ENCODE data around the gene LRRC28.

LRRC28 gene

GRCh38 chr15:99310745-99311144 is 59.5 kb downstream of the LRRC28 start:
- DNase-seq (ENCODE audit: insufficient read length, low spot score): no peak
- FAIRE-seq: no peak
- no peak for TF ChIP-seq POLR2AphosphoS5 (IDR thresholded peaks at IDR 0.05; ENCODE audit: low read depth, low read length)
- TF ChIP-seq POU2F2 (IDR thresholded peaks at IDR 0.05; ENCODE audit: low read depth, low read length): no peak
- TF ChIP-seq PAX5 (IDR thresholded peaks at IDR 0.05; ENCODE audit: insufficient read depth, low read length, severe bottlenecking): no peak
- no peak for TF ChIP-seq SPI1 (IDR thresholded peaks at IDR 0.05; ENCODE audit: low read depth, low read length)
- no peak for TF ChIP-seq POLR2A (IDR thresholded peaks at IDR 0.05; ENCODE audit: low read depth, low read length)
- TF ChIP-seq TAF1 (IDR thresholded peaks at IDR 0.05; ENCODE audit: low read depth, low read length): no peak

DNA sequence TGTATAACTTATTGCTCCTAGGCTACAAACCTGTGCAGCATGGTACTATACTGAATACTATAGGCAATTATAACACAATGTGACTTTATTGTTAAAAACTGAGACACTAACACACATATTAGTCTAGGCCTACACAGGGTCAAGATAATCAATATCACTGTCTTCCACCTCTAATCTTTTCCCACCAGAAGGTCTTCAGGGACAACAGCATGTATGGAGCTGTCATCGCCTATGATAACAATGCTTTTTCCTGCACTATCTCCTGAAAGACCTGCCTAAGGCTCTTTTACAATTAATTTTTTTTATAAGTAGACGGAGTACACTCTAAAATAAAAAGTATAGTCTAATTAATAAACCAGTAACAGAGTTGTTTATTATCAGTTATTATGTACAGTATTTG is 60.9 kb downstream of the LRRC28 start:
- DNase-seq (ENCODE audit: insufficient read length, low spot score) (no peak), FAIRE-seq (no peak)
- TF ChIP-seq TAF1 (IDR thresholded peaks at IDR 0.05; ENCODE audit: low read depth, low read length) (no peak), POLR2AphosphoS5 (IDR thresholded peaks at IDR 0.05; ENCODE audit: low read depth, low read length) (no peak), POU2F2 (IDR thresholded peaks at IDR 0.05; ENCODE audit: low read depth, low read length) (no peak), POLR2A (IDR thresholded peaks at IDR 0.05; ENCODE audit: low read depth, low read length) (no peak)

DNA sequence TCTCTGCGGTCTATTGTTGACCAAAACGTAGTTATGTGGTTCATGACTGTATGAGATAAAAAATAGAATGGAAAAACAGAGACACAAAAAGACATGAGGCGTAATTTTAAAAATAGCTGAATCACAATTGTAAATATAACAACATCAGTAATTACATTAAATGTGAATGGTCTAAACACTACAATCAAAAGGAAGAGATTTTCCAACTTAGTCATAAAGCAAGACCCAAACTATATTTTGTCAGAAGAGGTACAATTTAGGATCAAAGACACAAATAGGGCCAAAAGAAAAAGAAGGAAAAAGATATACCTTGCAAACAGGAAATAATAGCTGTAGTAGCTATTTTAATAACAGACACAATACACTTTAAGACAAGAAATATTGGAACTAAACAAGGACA is 61.5 kb downstream of the LRRC28 start:
- no peak for FAIRE-seq
- TF ChIP-seq SPI1 (IDR thresholded peaks at IDR 0.05; ENCODE audit: low read depth, low read length): no peak
- DNase-seq (ENCODE audit: insufficient read length, low spot score): no peak

DNA sequence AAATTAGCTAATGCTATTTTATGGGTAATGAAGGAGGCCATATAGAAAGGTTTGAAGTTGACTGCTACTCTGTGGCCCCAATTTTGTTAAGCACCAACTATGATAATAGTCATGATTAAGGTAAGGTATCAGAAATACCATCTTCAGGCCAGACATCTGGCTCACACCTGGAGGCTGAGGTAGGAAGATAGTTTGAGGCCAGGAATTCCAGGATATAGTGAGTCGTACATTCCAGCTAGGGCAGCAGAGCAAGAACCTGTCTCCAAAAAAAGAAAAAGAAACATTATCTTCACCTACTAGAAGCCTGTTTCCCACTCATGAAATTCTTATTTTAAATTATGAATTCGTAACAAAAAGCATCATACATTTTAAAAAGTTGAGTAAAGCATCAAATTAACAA is 64.4 kb downstream of the LRRC28 start:
- FAIRE-seq (no peak), DNase-seq (ENCODE audit: insufficient read length, low spot score) (no peak)
- no peak for TF ChIP-seq TAF1 (IDR thresholded peaks at IDR 0.05; ENCODE audit: low read depth, low read length)
- TF ChIP-seq PAX5 (IDR thresholded peaks at IDR 0.05; ENCODE audit: insufficient read depth, low read length, severe bottlenecking): no peak
- TF ChIP-seq POLR2AphosphoS5 (IDR thresholded peaks at IDR 0.05; ENCODE audit: low read depth, low read length): no peak
- TF ChIP-seq POLR2A (IDR thresholded peaks at IDR 0.05; ENCODE audit: low read depth, low read length): no peak
- no peak for TF ChIP-seq SPI1 (IDR thresholded peaks at IDR 0.05; ENCODE audit: low read depth, low read length)
- no peak for TF ChIP-seq POU2F2 (IDR thresholded peaks at IDR 0.05; ENCODE audit: low read depth, low read length)

DNA sequence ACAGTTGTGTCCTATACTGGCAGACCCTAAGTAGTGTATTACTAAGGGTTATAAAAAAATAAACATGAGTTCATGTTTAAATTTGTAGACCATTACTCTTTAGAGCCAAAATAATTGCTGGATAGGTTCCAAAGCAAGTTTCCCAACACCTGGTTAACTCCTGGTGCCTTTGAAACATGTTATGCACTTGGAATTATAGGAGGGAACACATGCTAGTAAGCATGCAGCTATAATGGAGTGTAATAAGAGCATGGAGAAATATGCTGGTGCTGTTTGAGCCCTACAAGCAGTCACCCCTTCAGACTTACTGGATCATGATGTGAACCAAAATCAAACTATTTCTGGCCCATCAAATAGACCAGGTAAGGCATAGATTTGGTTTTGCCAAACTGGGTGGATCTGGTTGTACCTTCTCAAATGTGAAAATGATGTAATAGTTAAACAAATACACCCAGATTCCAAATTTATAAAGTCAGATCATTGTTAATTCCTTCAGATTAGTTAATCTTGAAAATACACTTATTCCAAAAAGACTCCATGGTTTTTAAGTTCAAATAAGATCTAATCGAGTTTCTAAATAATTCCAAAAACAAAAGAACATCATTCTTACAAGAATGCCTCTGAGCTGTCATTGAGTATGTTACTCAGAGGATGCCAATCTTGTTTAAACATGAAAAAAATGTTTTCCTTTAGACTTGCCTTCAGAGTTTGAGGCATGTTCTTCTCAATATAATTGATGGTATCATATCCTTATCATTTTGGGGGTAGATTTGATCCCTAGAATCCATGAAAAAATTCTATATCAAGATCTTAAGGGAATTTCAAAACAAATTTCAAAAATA is 69.3 kb downstream of the LRRC28 start:
- DNase-seq (ENCODE audit: insufficient read length, low spot score) (no peak), FAIRE-seq (no peak)
- TF ChIP-seq PAX5 (IDR thresholded peaks at IDR 0.05; ENCODE audit: insufficient read depth, low read length, severe bottlenecking): no peak
- no peak for TF ChIP-seq SPI1 (IDR thresholded peaks at IDR 0.05; ENCODE audit: low read depth, low read length)
- TF ChIP-seq POLR2A (IDR thresholded peaks at IDR 0.05; ENCODE audit: low read depth, low read length): no peak
- TF ChIP-seq TAF1 (IDR thresholded peaks at IDR 0.05; ENCODE audit: low read depth, low read length): no peak
- no peak for TF ChIP-seq POU2F2 (IDR thresholded peaks at IDR 0.05; ENCODE audit: low read depth, low read length)
- TF ChIP-seq POLR2AphosphoS5 (IDR thresholded peaks at IDR 0.05; ENCODE audit: low read depth, low read length): no peak

DNA sequence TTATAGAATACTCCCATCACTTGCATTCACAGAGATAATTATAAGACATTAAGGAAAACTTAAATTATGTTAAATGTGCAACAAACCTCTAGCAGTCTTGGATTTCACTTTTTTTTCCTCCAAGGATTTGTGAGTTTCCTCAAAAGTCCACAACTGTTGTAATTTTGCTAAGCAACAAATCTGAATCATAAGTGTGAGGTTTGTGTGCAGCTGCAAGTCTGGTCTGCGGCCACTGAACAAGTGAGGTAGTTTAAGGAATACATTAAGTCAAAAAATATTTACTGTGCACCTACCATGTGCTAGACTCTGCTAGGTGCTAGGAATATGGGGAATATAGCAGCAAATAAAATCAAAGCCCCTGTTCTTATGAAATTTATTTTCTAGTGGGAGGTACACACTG is 70.2 kb downstream of the LRRC28 start:
- no peak for TF ChIP-seq PAX5 (IDR thresholded peaks at IDR 0.05; ENCODE audit: insufficient read depth, low read length, severe bottlenecking)
- FAIRE-seq (no peak), DNase-seq (ENCODE audit: insufficient read length, low spot score) (no peak)

DNA sequence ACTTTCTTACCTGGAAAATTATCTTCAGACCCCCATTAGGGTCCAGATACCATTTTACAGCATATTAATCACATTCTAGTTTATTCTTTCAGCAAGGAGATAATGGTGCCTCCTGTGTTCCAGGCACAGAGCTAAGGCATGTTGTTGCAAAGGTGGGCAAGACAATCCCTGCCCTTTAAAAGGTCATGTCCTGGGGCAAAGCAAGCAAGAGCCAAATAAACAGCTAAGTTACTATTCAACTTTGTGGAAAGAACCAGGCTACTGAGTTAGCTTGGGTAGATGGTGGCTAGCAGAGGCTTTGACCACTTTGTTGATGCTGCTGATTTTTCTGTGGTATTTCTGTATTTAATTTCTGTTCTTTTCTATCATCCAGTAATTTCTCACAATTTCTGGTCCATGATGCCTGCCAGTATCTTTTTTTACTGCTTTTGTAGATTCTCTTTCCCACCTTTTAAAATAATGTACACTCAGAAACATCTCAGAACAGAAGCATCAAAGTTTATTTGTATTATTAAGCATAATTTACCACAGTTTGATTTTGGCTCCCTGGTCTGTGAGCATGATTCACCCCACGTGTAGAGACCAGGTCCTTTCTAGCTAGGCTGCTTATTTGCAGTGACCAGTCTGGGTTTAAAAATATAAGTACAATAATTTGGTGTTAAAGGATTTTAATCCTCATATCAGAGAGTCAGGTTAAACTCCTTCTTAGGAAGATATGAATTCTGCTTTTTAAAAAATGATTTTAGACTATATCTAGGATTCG is 71.5 kb downstream of the LRRC28 start:
- no peak for FAIRE-seq
- DNase-seq (ENCODE audit: insufficient read length, low spot score): no peak
- TF ChIP-seq SPI1 (IDR thresholded peaks at IDR 0.05; ENCODE audit: low read depth, low read length) (no peak), POLR2AphosphoS5 (IDR thresholded peaks at IDR 0.05; ENCODE audit: low read depth, low read length) (no peak), TAF1 (IDR thresholded peaks at IDR 0.05; ENCODE audit: low read depth, low read length) (no peak), PAX5 (IDR thresholded peaks at IDR 0.05; ENCODE audit: insufficient read depth, low read length, severe bottlenecking) (no peak), POU2F2 (IDR thresholded peaks at IDR 0.05; ENCODE audit: low read depth, low read length) (no peak), POLR2A (IDR thresholded peaks at IDR 0.05; ENCODE audit: low read depth, low read length) (no peak)

- TF ChIP-seq TAF1 (IDR thresholded peaks at IDR 0.05; ENCODE audit: low read depth, low read length): no peak
- no peak for TF ChIP-seq SPI1 (IDR thresholded peaks at IDR 0.05; ENCODE audit: low read depth, low read length)
- no peak for TF ChIP-seq POLR2A (IDR thresholded peaks at IDR 0.05; ENCODE audit: low read depth, low read length)
- TF ChIP-seq PAX5 (IDR thresholded peaks at IDR 0.05; ENCODE audit: insufficient read depth, low read length, severe bottlenecking): no peak
- TF ChIP-seq POU2F2 (IDR thresholded peaks at IDR 0.05; ENCODE audit: low read depth, low read length): 0 out of 2 replicates have a peak, but pooled peaks have one; percentile 54
- peak; percentile 9 for FAIRE-seq
- no peak for DNase-seq (ENCODE audit: insufficient read length, low spot score)
Measured at GRCh38 chr15:99324082-99324620, 72.9 kb downstream of the LRRC28 start.

DNA sequence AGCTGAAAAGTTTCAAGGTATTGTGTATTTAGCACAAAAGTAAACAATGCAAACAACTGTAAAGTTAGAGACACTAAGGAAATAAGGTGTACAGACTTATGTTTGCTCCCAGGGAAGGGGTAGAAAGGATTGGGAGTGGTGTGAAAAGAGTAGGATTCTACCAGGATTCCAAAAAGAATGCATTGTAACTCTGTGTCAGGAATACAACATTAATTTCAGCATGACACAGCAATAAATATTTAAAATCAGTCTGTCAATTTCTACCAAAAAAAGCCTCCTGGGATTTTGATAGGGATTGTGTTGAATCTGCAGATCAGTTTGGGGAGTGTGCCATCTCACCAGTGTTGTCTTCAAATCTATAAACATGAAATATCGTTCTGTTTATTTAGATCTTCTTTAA is 73.4 kb downstream of the LRRC28 start:
- DNase-seq (ENCODE audit: insufficient read length, low spot score): no peak
- TF ChIP-seq PAX5 (IDR thresholded peaks at IDR 0.05; ENCODE audit: insufficient read depth, low read length, severe bottlenecking) (no peak), POLR2A (IDR thresholded peaks at IDR 0.05; ENCODE audit: low read depth, low read length) (no peak), POLR2AphosphoS5 (IDR thresholded peaks at IDR 0.05; ENCODE audit: low read depth, low read length) (no peak), SPI1 (IDR thresholded peaks at IDR 0.05; ENCODE audit: low read depth, low read length) (no peak), TAF1 (IDR thresholded peaks at IDR 0.05; ENCODE audit: low read depth, low read length) (no peak), POU2F2 (IDR thresholded peaks at IDR 0.05; ENCODE audit: low read depth, low read length) (no peak)
- no peak for FAIRE-seq

DNA sequence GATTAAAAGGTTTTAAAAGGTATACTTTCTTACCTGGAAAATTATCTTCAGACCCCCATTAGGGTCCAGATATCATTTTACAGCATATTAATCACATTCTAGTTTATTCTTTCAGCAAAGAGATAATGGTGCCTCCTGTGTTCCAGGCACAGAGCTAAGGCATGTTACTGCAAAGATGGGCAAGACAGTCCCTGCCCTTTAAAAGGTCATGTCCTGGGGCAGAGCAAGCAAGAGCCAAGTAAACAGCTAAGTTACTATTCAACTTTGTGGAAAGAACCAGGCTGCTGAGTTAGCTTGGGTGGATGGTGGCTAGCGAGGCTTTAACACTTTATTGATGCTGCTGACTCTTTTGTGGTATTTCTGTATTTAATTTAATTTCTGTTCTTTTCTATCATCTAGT is 75.0 kb downstream of the LRRC28 start:
- DNase-seq (ENCODE audit: insufficient read length, low spot score) (no peak), FAIRE-seq (no peak)
- TF ChIP-seq POLR2AphosphoS5 (IDR thresholded peaks at IDR 0.05; ENCODE audit: low read depth, low read length) (no peak), SPI1 (IDR thresholded peaks at IDR 0.05; ENCODE audit: low read depth, low read length) (no peak)
